CD4-positive, alpha-beta T cell treated with Interleukin-4 for 1 hour (primary cell): ENCODE measurements around the gene SLC13A2.
"Not testable (repeated sequence)": the region's sequence is repeated elsewhere in the genome, so short reads cannot be mapped to it uniquely, and the experiment has no call there.

Experiments
- DNase-seq, 2 donors: peaks; one replicate each; pipeline ENCODE4 v3.0.0-alpha.2; 2020 to 2022

SLC13A2 gene

DNA sequence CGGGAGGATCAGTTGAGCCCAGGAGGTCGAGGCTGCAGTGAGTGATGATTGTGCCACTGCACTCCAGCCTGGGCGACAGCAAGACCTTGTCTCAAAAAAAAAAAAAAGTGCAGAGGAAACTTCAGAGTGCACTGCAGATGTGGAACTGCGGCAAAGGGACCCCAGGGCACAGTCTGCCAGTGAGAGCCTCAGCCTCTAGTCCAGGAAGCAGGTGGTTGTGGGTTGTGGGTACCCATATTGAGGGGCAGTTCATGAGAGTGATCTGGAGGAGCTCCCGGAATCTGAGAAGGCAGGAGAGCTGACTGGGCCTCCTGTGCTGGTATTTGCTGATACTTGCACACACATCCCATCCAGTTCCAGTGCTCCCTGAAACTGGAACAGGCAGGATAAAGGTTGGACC, 45.8 kb downstream of the SLC13A2 start:
- no peak for DNase-seq

DNA sequence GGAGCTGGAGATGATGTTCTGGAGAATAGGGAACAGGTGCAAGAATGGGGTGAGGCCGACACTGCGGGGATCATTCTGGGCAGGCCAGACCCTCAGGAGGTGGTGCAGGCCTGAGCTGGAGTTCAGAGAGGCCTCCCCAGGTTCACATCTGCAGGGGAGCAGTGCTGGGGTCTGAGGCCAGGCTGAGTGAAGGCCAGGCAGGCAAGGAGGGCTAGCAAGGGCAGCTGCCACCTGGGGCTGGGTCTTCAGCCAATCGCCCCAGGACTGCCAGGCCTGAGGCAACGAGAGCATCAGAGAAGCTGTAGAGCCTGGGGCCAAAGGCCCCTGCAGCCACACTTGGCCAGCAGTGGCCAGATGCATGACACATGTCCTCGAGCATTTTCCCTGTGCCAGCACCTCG, 47.2 kb downstream of the SLC13A2 start:
- DNase-seq = no peak

DNA sequence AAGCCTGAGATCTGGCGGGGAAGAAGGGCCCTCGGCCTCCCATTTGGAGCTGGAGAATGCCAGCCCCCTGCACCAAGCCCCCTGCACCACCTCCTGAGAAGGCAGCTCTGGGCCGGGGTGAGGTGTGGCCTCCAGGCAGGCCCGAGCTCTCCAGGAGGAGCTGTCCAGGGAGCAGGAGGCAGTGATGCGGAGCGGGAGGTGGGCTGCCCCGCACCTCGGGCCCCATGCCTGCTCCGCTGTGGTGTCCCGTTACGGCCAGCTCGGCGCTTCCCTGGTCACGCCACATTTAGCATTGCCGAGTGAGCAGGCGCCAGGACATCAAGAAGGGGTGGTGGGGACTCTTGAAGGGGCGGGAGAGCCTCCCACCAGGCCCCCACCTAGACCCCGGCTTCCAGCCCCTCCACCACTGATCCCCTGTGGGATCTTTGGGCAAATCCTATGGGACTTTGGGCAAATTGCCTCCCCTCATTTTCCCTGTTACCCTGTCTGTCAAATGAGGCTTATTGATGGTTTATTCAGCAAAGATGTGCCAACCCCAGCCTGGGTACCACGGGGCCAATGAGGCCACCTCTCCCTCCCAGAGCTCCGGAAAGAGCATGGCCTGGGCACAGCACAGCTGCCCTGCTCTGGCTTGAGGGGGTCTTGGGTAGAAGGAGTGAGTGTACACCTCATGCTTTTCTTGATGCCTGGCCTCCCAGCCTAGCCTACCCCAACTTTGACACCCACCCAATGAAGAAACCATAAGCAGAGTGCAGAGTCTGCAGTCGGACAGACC, 48.1 kb downstream of the SLC13A2 start:
- no peak for DNase-seq

GRCh38 chr17:28522281-28522680, 48.8 kb downstream of the SLC13A2 start:
- not testable (repeated sequence) for DNase-seq

DNA sequence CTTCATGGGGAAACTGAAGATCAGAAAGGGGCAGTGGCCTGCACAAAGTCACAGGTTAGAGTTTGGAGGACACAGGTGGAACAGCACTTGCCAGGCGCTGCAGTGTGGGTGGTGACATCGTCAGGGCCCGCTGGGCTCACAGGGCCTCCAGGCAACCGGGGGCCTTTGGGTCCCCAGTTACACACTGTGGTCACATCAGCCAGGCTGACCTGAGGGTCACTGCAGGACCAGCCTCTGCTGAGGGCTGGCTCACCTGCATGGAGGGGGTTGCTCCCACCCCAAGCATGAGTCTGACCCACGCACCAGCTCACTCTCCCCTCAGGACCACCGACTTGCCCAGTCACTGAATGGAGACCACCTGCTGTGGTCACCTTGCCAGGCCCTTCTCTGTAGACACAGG, 49.7 kb downstream of the SLC13A2 start:
- DNase-seq = no peak

DNA sequence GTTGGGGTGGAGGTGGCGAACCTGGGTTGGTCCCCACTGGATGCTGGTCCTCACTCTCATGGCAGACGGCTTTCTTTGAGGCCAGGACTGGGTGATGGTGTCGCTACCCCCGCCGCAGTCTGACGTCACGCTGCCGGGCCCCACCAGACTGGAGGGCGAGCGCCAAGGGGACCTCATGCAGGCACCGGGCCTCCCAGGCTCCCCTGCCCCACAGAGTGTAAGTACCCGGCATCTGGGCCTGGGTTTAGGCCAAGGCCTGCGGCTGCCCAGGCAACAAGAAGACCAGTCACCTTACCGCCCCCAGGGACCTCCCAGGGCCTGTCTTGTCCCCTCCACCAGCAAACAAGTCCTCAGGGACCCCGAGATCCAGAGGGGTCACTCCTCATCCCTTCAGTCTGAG, 50.4 kb downstream of the SLC13A2 start:
- no peak for DNase-seq

- DNase-seq = no peak
These were observed 51.3 kb downstream of the SLC13A2 start for GRCh38 chr17:28524476-28525424.

DNA sequence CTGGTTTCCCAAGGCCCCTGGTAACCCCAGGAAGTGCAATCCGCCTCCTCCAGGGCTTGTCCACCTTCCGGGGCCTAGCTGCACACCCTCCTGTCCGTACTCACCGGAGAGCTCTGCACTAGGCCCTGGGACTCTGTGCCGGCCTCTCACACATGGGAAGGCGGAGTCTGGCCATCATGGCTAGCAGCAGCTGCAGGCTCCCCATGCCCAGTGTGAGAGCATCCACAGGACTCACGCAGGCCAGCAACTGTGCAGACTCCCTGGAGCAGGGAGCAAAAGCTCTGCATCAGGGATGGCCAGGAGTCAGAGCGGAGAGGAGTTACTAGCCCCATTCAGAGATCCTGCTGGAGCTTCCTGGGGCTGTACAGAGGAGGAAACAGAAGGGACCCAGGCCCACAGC, 52.9 kb downstream of the SLC13A2 start:
- DNase-seq = no peak

DNA sequence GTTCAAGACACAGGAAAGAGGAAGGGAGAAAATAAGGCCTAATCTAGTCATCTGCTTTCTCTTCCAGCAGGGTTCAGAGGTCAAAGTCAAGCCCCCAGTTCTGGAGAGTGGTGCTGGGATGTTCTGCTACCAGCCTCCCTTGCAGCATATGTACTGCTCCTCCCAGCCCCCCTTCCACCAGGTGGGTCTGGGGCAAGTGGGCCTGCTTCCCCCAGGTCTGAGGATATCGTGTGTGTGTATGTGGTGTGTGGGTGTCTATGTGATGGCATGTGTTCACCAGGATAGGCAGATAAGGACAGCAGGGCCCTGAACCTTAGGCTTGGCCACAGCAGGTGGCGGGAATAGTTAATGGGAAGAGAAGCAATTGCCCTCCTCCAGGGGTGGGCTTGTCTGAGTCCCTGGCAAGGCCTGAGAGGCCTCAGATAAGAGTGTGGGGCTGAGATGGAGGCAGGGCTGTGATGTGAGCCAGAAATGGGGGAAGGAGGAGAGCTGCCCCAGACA, 53.8 kb downstream of the SLC13A2 start:
- no peak for DNase-seq

- DNase-seq = no peak
These were observed 54.4 kb downstream of the SLC13A2 start for GRCh38 chr17:28527859-28528258.

DNA sequence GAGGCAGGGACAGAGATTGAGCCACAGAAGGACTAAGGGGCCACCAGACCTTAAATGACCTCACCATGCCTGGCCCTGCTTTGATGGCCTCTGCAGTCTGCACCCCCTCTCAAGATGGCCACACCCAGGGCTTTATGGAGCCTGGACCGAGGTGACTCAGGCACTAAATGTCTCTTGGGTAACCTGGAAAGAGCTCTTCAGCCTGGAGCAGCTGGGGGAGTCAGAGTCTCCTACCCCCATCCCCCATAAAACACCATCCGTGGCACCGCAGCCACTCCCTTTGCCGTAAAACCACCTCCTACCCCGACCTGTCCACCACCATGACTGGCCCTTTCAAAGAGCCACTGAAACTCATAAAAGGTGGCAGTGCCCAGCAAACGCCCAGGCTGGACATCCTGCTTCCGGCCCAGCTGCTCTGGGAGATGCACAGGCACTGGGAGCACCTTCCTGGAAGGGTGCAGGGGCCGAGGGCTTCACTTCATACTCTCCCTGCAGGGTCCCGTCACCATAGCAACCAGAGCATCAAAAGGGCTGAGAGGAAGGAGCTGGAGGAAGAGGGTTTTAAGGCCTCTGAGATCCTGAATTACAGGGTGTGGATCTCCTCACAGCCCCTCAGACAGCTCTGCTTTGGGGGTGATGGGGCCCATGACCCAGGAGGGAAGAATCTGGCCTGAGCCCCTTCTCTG, 55.0 kb downstream of the SLC13A2 start:
- DNase-seq = no peak

- no peak for DNase-seq
These were observed 55.6 kb downstream of the SLC13A2 start for GRCh38 chr17:28529013-28529400.

- DNase-seq = no peak
These were observed 56.8 kb downstream of the SLC13A2 start for GRCh38 chr17:28530250-28530649.

GRCh38 chr17:28530926-28531325, 57.5 kb downstream of the SLC13A2 start:
- no peak for DNase-seq

- DNase-seq = no peak
These were observed 58.9 kb downstream of the SLC13A2 start for GRCh38 chr17:28532050-28532960.

DNA sequence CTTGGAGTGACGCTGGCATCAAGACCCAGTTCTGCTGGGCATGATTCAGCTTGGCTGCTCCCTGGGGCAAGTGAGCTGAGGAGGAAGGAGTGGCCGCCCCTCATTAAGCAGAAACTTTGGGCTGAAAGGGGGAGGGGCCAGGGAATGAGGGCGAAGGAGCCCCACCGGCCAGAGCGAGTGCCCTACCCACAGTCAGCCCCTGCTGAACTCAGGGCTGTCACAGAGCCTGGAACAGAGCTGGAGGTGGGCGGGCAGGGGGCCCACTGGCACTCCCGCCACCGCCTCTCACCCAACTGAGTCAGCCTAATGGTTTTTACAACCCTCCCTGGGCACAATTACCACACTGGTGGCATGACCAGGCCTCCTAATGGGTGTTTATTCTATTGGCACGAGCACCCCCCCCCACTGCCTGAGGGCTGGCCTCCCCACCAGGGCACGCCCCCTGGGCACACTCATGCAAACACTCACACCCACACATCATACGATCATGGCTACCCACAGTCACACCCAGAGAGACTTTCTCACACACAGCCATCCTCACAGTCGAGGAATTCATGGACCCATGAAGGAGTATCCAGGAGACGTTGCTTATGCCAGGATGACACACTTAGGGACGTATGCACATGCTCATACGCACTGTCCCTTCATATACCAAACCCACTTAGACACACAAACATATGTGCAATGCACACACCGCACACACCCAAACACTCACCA, 59.8 kb downstream of the SLC13A2 start:
- no peak for DNase-seq

DNA sequence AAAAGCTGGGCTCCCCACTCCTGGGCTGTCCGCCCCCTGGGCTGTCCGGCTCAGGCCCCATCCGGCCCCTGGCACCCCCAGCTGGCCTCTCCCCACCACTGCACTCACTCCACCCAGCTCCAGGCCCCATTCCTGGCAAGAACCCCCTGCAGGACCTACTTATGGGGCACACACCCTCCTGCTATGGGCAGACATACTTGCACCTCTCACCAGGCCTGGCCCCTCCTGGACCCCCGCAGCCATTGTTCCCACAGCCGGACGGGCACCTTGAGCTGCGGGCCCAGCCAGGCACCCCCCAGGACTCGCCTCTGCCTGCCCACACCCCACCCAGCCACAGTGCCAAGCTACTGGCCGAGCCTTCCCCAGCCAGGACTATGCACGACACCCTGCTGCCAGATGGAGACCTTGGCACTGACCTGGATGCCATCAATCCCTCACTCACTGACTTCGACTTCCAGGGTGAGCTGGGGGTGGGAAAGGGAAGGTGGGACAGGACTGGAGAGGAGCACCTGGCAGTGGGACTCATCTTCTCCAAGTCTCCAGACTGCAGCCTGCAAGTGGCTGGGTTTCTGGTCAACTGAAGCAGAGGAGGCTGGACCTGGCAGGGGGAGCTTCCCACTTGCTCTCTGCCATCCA, 61.4 kb downstream of the SLC13A2 start:
- DNase-seq = no peak

DNA sequence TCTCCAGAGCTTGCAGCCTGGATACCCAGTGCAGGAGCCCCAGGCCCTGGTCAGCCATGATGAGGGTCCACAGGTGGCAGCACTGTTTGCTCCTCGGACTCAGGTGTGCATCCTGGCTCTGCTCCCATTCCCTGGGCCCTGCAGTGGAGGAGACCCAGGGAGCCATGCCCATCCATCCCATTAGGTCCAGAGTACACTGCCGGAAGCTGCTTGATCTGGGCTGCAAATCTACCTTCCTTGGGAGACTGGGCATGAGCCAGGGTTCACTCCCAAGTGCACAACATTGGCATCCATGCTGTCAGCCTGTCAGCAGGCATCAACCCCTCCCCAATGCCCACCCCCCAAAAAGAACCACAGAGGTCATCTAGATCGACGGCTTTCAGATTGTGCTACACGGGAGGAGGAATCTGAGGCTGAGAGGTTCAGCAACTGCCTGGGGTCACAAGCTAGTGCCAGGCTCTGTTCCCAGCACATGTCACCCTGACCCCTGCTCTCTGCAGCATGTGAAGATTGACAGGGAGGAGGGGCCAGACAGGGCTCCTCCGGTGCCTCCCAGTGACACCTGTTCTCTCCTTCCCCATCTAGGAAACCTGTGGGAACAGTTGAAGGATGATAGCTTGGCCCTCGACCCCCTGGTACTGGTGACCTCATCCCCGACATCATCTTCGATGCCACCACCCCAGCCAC, 63.2 kb downstream of the SLC13A2 start:
- DNase-seq = no peak

DNA sequence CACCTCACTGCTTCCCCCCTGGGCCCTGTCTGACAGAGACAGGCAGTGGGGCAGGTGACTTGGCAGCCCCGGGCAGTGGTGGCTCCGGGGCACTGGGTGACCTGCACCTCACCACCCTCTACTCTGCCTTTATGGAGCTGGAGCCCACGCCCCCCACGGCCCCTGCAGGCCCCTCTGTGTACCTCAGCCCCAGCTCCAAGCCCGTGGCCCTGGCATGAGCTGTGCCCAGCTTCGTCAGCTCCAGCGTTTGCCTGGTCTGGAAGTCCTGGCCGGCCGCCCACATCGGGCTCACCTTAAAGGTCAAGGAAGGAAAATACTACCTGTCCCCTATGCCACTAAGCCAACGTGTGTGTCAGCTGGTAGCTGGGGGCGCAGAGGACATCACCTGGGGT, 63.8 kb downstream of the SLC13A2 start:
- no peak for DNase-seq

- DNase-seq = no peak
These were observed 65.0 kb downstream of the SLC13A2 start for GRCh38 chr17:28538296-28538895.
